Dermis microvascular lymphatic vessel endothelial cell (primary cell): ENCODE measurements around the gene CCDC57. TPM values are rescaled to one million over a fixed set of nuclear protein-coding genes. Genes with fewer than 3 reads are reported as not detected.

ENCODE experiments used
- DNase-seq, 2 donors: peaks; one replicate each; pipeline versions ENCODE4 v3.0.0 to v3.0.0-alpha.2; 2010; ENCODE audit warnings: low read depth in 2 of 2
- total RNA-seq: library from RNA; depleted of rRNA; stranded (reverse); fragments of >200 nt; gene quantifications from 2 replicates; pipeline ENCODE4 v1.2.1, GENCODE V29; 2014

CCDC57 gene
- total RNA-seq, 1 donor from 2014 or later: 2.8 TPM

- DNase-seq: no peak
Observed at GRCh38 chr17:82128287-82128686, 84.4 kb downstream of the CCDC57 start.

GRCh38 chr17:82127704-82128103 is 84.9 kb downstream of the CCDC57 start:
- DNase-seq: no peak

- no peak for DNase-seq
Observed at GRCh38 chr17:82127315-82127595, 85.4 kb downstream of the CCDC57 start.

- no peak for DNase-seq
Observed at GRCh38 chr17:82126556-82127314, 85.9 kb downstream of the CCDC57 start.

- no peak for DNase-seq
Observed at GRCh38 chr17:82124101-82124500, 88.5 kb downstream of the CCDC57 start.

- no peak for DNase-seq
Observed at GRCh38 chr17:82121660-82122629, 90.7 kb downstream of the CCDC57 start.

- DNase-seq: no peak
Observed at GRCh38 chr17:82121246-82121645, 91.4 kb downstream of the CCDC57 start.

- no peak for DNase-seq
Observed at GRCh38 chr17:82120148-82120547, 92.5 kb downstream of the CCDC57 start.

GRCh38 chr17:82118815-82119380 is 93.7 kb downstream of the CCDC57 start:
- DNase-seq: no peak

- no peak for DNase-seq
Observed at GRCh38 chr17:82118168-82118814, 94.4 kb downstream of the CCDC57 start.

- no peak for DNase-seq
Observed at GRCh38 chr17:82117139-82118090, 95.2 kb downstream of the CCDC57 start.

- DNase-seq: no peak
Observed at GRCh38 chr17:82116246-82116645, 96.4 kb downstream of the CCDC57 start.

GRCh38 chr17:82114872-82115271 is 97.8 kb downstream of the CCDC57 start:
- no peak for DNase-seq

GRCh38 chr17:82114447-82114846 is 98.2 kb downstream of the CCDC57 start:
- no peak for DNase-seq

GRCh38 chr17:82113941-82114340 is 98.7 kb downstream of the CCDC57 start:
- no peak for DNase-seq

GRCh38 chr17:82113422-82113821 is 99.2 kb downstream of the CCDC57 start:
- no peak for DNase-seq

- no peak for DNase-seq
Observed at GRCh38 chr17:82112914-82113311, 99.7 kb downstream of the CCDC57 start.

GRCh38 chr17:82112181-82112913 is 100.3 kb downstream of the CCDC57 start:
- no peak for DNase-seq

- no peak for DNase-seq
Observed at GRCh38 chr17:82110298-82110697, 102.3 kb downstream of the CCDC57 start.

GRCh38 chr17:82108961-82109475 is 103.6 kb downstream of the CCDC57 start:
- no peak for DNase-seq
